ENCODE measurements around the gene CNTFR. TPM values are rescaled to one million over a fixed set of nuclear protein-coding genes. Genes with fewer than 3 reads are reported as not detected.

CNTFR gene
- total RNA-seq, 1 donor from 2014 or later = 8.6 TPM

DNA sequence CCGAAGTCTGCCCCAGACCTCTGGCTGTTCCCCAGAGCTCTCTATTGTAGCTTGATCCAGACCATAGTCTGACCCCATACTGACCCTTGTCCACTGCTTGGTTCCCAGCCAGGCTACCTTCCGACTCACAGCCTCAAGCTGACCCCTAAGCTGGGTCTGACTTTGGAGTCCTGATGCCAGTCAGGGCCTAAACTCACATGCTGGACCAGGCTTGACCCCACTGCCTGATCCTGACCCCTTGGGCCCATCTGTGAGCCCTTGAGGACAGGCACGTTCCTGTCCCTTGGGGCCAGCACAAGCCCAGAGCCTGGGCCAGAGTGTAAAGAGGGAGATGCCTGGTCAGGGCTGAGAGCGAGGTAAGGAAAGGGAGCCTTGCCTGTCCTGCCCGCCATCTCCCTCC is 34.0 kb downstream of the CNTFR start:
- Histone ChIP-seq H3K9ac (no peak overlapping the region), H3K4me1 (peaks cover 25% of the 10 kb centered on the region), H3K79me2 (ENCODE audit: low read depth) (no peaks in the 10 kb centered on the region), H3K4me2 (no peak overlapping the region), H3K9me3 (ENCODE audit: low read depth) (no peaks in the 10 kb centered on the region), H3K4me3 (no peak overlapping the region), H3K36me3 (no peaks in the 10 kb centered on the region), H2AFZ (replicated peaks) (no peak overlapping the region), H4K20me1 (ENCODE audit: low read depth) (no peaks in the 10 kb centered on the region), H3K27ac (no peak overlapping the region), H3K27me3 (no peaks in the 10 kb centered on the region), H3F3A (ENCODE audit: low read depth) (peaks cover 8% of the 10 kb centered on the region)
- no peak for TF ChIP-seq EZH2phosphoT487 (IDR thresholded peaks at IDR 0.05)
- TF ChIP-seq CTCF (IDR thresholded peaks at IDR 0.05) = no peak
- TF ChIP-seq EZH2 (IDR thresholded peaks at IDR 0.05) = no peak
- Mint-ChIP-seq H3K4me3 (no peak overlapping the region), H3K27me3 (ENCODE audit: insufficient read depth, low read depth) (peaks cover 8% of the 10 kb centered on the region), H3K4me1 (peaks cover 41% of the 10 kb centered on the region), H3K36me3 (peaks cover 23% of the 10 kb centered on the region), H3K9me3 (no peaks in the 10 kb centered on the region), H3K27ac (peak overlapping the region; percentile 50)
- no peak for DNase-seq (ENCODE audit: low spot score)

DNA sequence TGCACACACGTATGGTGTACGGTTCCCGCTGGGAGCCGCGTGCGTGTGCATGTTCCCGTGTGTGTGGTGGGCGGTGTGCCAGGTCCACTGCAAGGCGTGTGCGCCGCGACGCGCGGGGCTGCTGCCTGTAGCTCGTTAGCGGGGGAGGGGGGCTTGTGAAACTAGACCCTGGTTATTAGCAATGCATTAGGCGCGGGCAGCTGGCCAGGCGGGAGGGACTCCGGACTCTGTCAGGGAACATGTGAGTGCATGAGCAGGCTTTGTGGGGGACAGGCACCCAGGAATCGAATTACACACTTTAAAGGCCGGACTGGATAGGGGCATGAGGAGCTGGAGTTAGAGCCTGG is 34.5 kb downstream of the CNTFR start:
- Histone ChIP-seq H2AFZ (replicated peaks) (no peak overlapping the region), H4K20me1 (ENCODE audit: low read depth) (no peaks in the 10 kb centered on the region), H3K4me2 (no peak overlapping the region), H3K4me3 (no peak overlapping the region), H3K27me3 (no peaks in the 10 kb centered on the region), H3F3A (ENCODE audit: low read depth) (peaks cover 3% of the 10 kb centered on the region), H3K9me3 (ENCODE audit: low read depth) (no peaks in the 10 kb centered on the region), H3K36me3 (no peaks in the 10 kb centered on the region), H3K4me1 (peaks cover 20% of the 10 kb centered on the region), H3K27ac (no peak overlapping the region), H3K79me2 (ENCODE audit: low read depth) (no peaks in the 10 kb centered on the region), H3K9ac (no peak overlapping the region)
- H3K27ac Mint-ChIP-seq = no peak overlapping the region
- peaks cover 20% of the 10 kb centered on the region for H3K36me3 Mint-ChIP-seq
- peak; percentile 44 for DNase-seq (ENCODE audit: low spot score)
- peak overlapping the region; percentile 64 for H3K4me3 Mint-ChIP-seq
- TF ChIP-seq EZH2 (IDR thresholded peaks at IDR 0.05) (no peak), EZH2phosphoT487 (IDR thresholded peaks at IDR 0.05) (no peak), CTCF (IDR thresholded peaks at IDR 0.05) (no peak)
- H3K4me1 Mint-ChIP-seq = peaks cover 35% of the 10 kb centered on the region
- no peaks in the 10 kb centered on the region for H3K9me3 Mint-ChIP-seq
- peaks cover 5% of the 10 kb centered on the region for H3K27me3 Mint-ChIP-seq (ENCODE audit: insufficient read depth, low read depth)

DNA sequence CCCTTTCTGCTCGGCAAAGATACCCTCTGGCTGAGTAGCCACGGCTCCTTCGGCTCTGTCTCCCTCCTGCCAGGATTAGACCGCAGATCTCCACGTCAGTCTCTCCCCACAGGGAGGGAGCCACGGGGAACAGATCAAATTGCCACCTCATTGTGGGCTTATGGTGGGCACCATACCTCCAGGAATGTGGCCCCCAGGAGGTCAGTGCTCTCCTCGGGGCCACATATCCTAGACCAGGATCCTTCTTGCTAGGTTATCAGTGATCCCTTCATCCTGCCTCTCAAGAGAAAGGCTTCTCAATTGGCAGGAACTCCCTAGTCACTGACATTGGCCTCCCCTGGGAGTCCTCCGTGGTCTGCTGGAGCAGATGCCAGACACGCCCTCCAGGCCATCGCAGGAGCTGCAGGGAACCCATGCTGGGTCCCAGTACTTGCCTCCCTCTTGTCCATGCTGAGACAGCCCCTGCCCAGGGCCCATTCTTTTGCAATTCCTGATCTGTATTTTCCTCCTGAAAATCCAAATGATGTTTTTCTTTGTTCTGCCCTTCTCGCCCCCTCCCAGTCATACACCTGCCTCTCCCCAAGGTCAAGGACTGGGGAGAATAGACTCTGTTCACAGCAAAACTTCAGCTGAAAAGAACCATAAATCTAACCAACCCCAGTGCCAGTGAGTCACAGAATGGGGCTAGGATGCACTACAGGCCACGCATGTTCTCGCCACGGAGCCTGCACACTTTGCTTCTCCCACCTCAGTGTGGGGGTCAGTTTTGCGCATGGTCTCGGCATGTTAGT is 35.1 kb downstream of the CNTFR start:
- H3K4me3 ChIP-seq = no peak overlapping the region
- peak overlapping the region; percentile 64 for H3K4me3 Mint-ChIP-seq
- H3K27ac Mint-ChIP-seq = peak overlapping the region; percentile 33
- H3K27me3 Mint-ChIP-seq (ENCODE audit: insufficient read depth, low read depth) = peaks cover 5% of the 10 kb centered on the region
- H4K20me1 ChIP-seq (ENCODE audit: low read depth) = no peaks in the 10 kb centered on the region
- no peaks in the 10 kb centered on the region for H3K79me2 ChIP-seq (ENCODE audit: low read depth)
- DNase-seq (ENCODE audit: low spot score) = no peak
- H3K36me3 ChIP-seq = no peaks in the 10 kb centered on the region
- no peaks in the 10 kb centered on the region for H3K9me3 ChIP-seq (ENCODE audit: low read depth)
- H3F3A ChIP-seq (ENCODE audit: low read depth) = no peaks in the 10 kb centered on the region
- H3K9ac ChIP-seq = no peak overlapping the region
- no peak overlapping the region for H3K4me2 ChIP-seq
- TF ChIP-seq EZH2phosphoT487 (IDR thresholded peaks at IDR 0.05) = no peak
- no peaks in the 10 kb centered on the region for H3K9me3 Mint-ChIP-seq
- no peaks in the 10 kb centered on the region for H3K27me3 ChIP-seq
- H3K36me3 Mint-ChIP-seq = peaks cover 18% of the 10 kb centered on the region
- peaks cover 14% of the 10 kb centered on the region for H3K4me1 ChIP-seq
- H2AFZ ChIP-seq (replicated peaks) = no peak overlapping the region
- peaks cover 33% of the 10 kb centered on the region for H3K4me1 Mint-ChIP-seq
- H3K27ac ChIP-seq = no peak overlapping the region

GRCh38 chr9:34553511-34554021 is 36.0 kb downstream of the CNTFR start:
- Histone ChIP-seq H2AFZ (replicated peaks) (no peak overlapping the region), H3K4me3 (no peak overlapping the region), H3K36me3 (no peaks in the 10 kb centered on the region), H3K27me3 (no peaks in the 10 kb centered on the region), H3K4me1 (peaks cover 6% of the 10 kb centered on the region), H3K4me2 (no peak overlapping the region), H3F3A (ENCODE audit: low read depth) (no peaks in the 10 kb centered on the region), H3K79me2 (ENCODE audit: low read depth) (no peaks in the 10 kb centered on the region), H3K27ac (no peak overlapping the region), H3K9ac (no peak overlapping the region), H3K9me3 (ENCODE audit: low read depth) (no peaks in the 10 kb centered on the region), H4K20me1 (ENCODE audit: low read depth) (no peaks in the 10 kb centered on the region)
- peaks cover 18% of the 10 kb centered on the region for H3K36me3 Mint-ChIP-seq
- H3K4me1 Mint-ChIP-seq = peaks cover 25% of the 10 kb centered on the region
- H3K9me3 Mint-ChIP-seq = no peaks in the 10 kb centered on the region
- no peak overlapping the region for H3K4me3 Mint-ChIP-seq
- no peak for TF ChIP-seq CTCF (IDR thresholded peaks at IDR 0.05)
- TF ChIP-seq EZH2 (IDR thresholded peaks at IDR 0.05) = no peak
- no peak for TF ChIP-seq EZH2phosphoT487 (IDR thresholded peaks at IDR 0.05)
- H3K27ac Mint-ChIP-seq = no peak overlapping the region
- no peak for DNase-seq (ENCODE audit: low spot score)
- peaks cover 4% of the 10 kb centered on the region for H3K27me3 Mint-ChIP-seq (ENCODE audit: insufficient read depth, low read depth)

Data from neural progenitor cell (in vitro differentiated cells).